OCI-LY3 (cell line): ENCODE results near the gene HSPA12A.

ENCODE experiments used
- CTCF ChIP-seq: fragments of 200-600, 300-600 bp; sonication (generic); IDR thresholded peaks from 2 replicates; pipeline ENCODE4 v1.5.1; 2014; ENCODE audit warnings: antibody characterized with exemption, low read length, low read depth
- EZH2phosphoT487 ChIP-seq: fragments of 200-600 bp; shearing (Covaris generic); IDR thresholded peaks from 2 replicates; pipeline ENCODE4 v1.6.1; 2018; ENCODE audit warnings: antibody characterized with exemption, mixed run types, low read depth

GRCh38 chr10:116761883-116762282 lies 19.5 kb upstream of the HSPA12A start:
- TF ChIP-seq CTCF (no peak), EZH2phosphoT487 (no peak)
